CD14-positive monocyte (primary cell): ENCODE results near the gene CELSR1. TPM values are rescaled to one million over a fixed set of nuclear protein-coding genes. Genes with fewer than 3 reads are reported as not detected.

ENCODE experiments used
- DNase-seq, 3 donors: peaks; one replicate each; pipeline ENCODE4 v3.0.0-alpha.2; 2011 to 2022
- H2AFZ ChIP-seq: 2 replicates; pipeline ENCODE4 v1.6.0; 2012; ENCODE audit warnings: mild to moderate bottlenecking, low read depth, low read length, inconsistent platforms; ENCODE audit not compliant: insufficient read depth, poor library complexity, severe bottlenecking
- H3K27ac ChIP-seq, 2 donors: 1 replicate in 1 of 2; 2 replicates in 1 of 2; pipeline ENCODE4 v1.5.1; 2012 to 2013; ENCODE audit warnings: low read length in 2 of 2, control low read depth in 1 of 2, inconsistent platforms in 1 of 2, low read depth in 1 of 2, mild to moderate bottlenecking in 1 of 2
- H3K27me3 ChIP-seq, 2 donors: one replicate each; pipeline versions ENCODE4 v1.6.0 to v1.6.1; 2011 to 2013; ENCODE audit warnings: low read length in 2 of 2; ENCODE audit not compliant: control insufficient read depth in 2 of 2, insufficient read depth in 2 of 2
- H3K36me3 ChIP-seq, 2 donors: replicated peaks in 1 of 2; 1 replicate in 1 of 2; 2 replicates in 1 of 2; pipeline versions ENCODE4 v1.5.1 to v1.6.1; 2012 to 2013; ENCODE audit warnings: low read length in 2 of 2, control low read depth in 1 of 2, inconsistent platforms in 1 of 2, mild to moderate bottlenecking in 1 of 2; ENCODE audit not compliant: insufficient read depth in 2 of 2, control insufficient read depth in 1 of 2
- H3K4me1 ChIP-seq, 2 donors: 1 replicate in 1 of 2; 2 replicates in 1 of 2; pipeline versions ENCODE4 v1.5.1 to v1.6.1; 2012 to 2013; ENCODE audit warnings: low read length in 2 of 2, control low read depth in 1 of 2, inconsistent platforms in 1 of 2, mild to moderate bottlenecking in 1 of 2, moderate library complexity in 1 of 2; ENCODE audit not compliant: insufficient read depth in 2 of 2, control insufficient read depth in 1 of 2
- H3K4me2 ChIP-seq: replicated peaks from 2 replicates; pipeline ENCODE3; 2012; ENCODE audit warnings: low read length, moderate library complexity, mild to moderate bottlenecking; ENCODE audit not compliant: poor library complexity, severe bottlenecking; ENCODE audit errors: extremely low read depth
- H3K4me3 ChIP-seq, 3 experiments: fragments of 200-600 bp in 1 of 3; sonication (generic) in 1 of 3; replicated peaks in 1 of 3; 1 replicate in 2 of 3; 2 replicates in 1 of 3; pipeline ENCODE4 v1.5.1; 2011 to 2013; ENCODE audit warnings: low read length in 3 of 3, mild to moderate bottlenecking in 3 of 3, control low read depth in 2 of 3, low read depth in 2 of 3, inconsistent platforms in 1 of 3, moderate library complexity in 1 of 3
- H3K79me2 ChIP-seq: 2 replicates; pipeline ENCODE4 v1.6.0; 2012; ENCODE audit warnings: mild to moderate bottlenecking, control low read depth, inconsistent platforms, low read length, moderate library complexity; ENCODE audit not compliant: insufficient read depth
- H3K9ac ChIP-seq: 2 replicates; pipeline ENCODE4 v1.6.0; 2017; ENCODE audit warnings: low read length, mild to moderate bottlenecking; ENCODE audit not compliant: insufficient read depth, poor library complexity, severe bottlenecking
- H3K9me3 ChIP-seq, 2 donors: replicated peaks in 1 of 2; 1 replicate in 1 of 2; 2 replicates in 1 of 2; pipeline versions ENCODE4 v1.5.1 to v1.6.1; 2012 to 2013; ENCODE audit warnings: low read length in 2 of 2, control low read depth in 1 of 2; ENCODE audit not compliant: control insufficient read depth in 1 of 2, insufficient read depth in 1 of 2
- H4K20me1 ChIP-seq: 2 replicates; pipeline ENCODE4 v1.6.0; 2012; ENCODE audit warnings: mild to moderate bottlenecking, low read length, control low read depth, moderate library complexity; ENCODE audit not compliant: insufficient read depth
- H3K27ac Mint-ChIP-seq, 7 donors: one replicate each; pipeline ENCODE4 v1.8.0; 2020; ENCODE audit warnings: mild to moderate bottlenecking in 7 of 7, mixed read lengths in 7 of 7, moderate library complexity in 6 of 7, inconsistent platforms in 2 of 7
- H3K27me3 Mint-ChIP-seq, 3 donors: one replicate each; pipeline ENCODE4 v1.8.0; 2021 to 2022; ENCODE audit warnings: low read depth in 3 of 3, mild to moderate bottlenecking in 3 of 3, mixed read lengths in 3 of 3, moderate library complexity in 3 of 3, inconsistent platforms in 1 of 3
- H3K36me3 Mint-ChIP-seq, 2 donors: one replicate each; pipeline ENCODE4 v1.8.0; 2020; ENCODE audit warnings: mixed read lengths in 2 of 2, inconsistent platforms in 1 of 2, mild to moderate bottlenecking in 1 of 2
- H3K4me1 Mint-ChIP-seq: one replicate; pipeline ENCODE4 v1.8.0; 2020; ENCODE audit warnings: mild to moderate bottlenecking, mixed read lengths
- H3K4me3 Mint-ChIP-seq, 2 donors: one replicate each; pipeline ENCODE4 v1.8.0; 2020; ENCODE audit warnings: mild to moderate bottlenecking in 2 of 2, mixed read lengths in 2 of 2, moderate library complexity in 1 of 2
- H3K9me3 Mint-ChIP-seq, 7 donors: one replicate each; pipeline ENCODE4 v1.8.0; 2020 to 2022; ENCODE audit warnings: mixed read lengths in 7 of 7, mild to moderate bottlenecking in 6 of 7, moderate library complexity in 6 of 7, inconsistent platforms in 2 of 7
- WGBS: methylation state at CpG from one replicate; pipeline ENCODE4 v1.1.5; 2013; ENCODE audit warnings: missing lambda C conversion rate; ENCODE audit not compliant: insufficient coverage; 5-methylcytosine and 5-hydroxymethylcytosine counted together
- intact Hi-C, 2 donors: fragments of 100-400 bp; cut with micrococcal nuclease; formaldehyde crosslinking; loops; one replicate each; pipeline versions ENCODE4 v1.15.0 to v1.15.1; 2023
- polyA plus RNA-seq, 3 donors: library from polyadenylated mRNA; depleted of rRNA in 1 of 3; unstranded in 2 of 3; stranded (reverse) in 1 of 3; fragments of 300-500 nt in 2 of 3; fragments of >200 nt in 1 of 3; fragmentation: Illumina TruSeq in 2 of 3; gene quantifications; 1 replicate in 2 of 3; 2 replicates in 1 of 3; pipeline ENCODE4 v1.2.3, GENCODE V29; 2012 to 2021
- TF ChIP-seq, protein P1 (sequence below): fragments of 200-600 bp; IDR thresholded peaks from one replicate; pipeline ENCODE4 v1.8.0; 2022; ENCODE audit warnings: antibody characterized with exemption, mild to moderate bottlenecking

Gene CELSR1
- polyA plus RNA-seq, 3 donors: 0.16 TPM; not detected in 2

- no peak overlapping the region for H3K4me3 ChIP-seq
- no peak overlapping the region for H3K4me3 Mint-ChIP-seq
- no peaks in the 10 kb centered on the region for H3K36me3 ChIP-seq
- 88% methylated on average over 18 of the region's 22 CpGs for WGBS
- H3K9me3 ChIP-seq: no peaks in the 10 kb centered on the region
- TF ChIP-seq, protein P1, sequence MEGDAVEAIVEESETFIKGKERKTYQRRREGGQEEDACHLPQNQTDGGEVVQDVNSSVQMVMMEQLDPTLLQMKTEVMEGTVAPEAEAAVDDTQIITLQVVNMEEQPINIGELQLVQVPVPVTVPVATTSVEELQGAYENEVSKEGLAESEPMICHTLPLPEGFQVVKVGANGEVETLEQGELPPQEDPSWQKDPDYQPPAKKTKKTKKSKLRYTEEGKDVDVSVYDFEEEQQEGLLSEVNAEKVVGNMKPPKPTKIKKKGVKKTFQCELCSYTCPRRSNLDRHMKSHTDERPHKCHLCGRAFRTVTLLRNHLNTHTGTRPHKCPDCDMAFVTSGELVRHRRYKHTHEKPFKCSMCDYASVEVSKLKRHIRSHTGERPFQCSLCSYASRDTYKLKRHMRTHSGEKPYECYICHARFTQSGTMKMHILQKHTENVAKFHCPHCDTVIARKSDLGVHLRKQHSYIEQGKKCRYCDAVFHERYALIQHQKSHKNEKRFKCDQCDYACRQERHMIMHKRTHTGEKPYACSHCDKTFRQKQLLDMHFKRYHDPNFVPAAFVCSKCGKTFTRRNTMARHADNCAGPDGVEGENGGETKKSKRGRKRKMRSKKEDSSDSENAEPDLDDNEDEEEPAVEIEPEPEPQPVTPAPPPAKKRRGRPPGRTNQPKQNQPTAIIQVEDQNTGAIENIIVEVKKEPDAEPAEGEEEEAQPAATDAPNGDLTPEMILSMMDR: no peak
- peaks cover 22% of the 10 kb centered on the region for H3K4me1 Mint-ChIP-seq
- H4K20me1 ChIP-seq: no peaks in the 10 kb centered on the region
- H3K4me2 ChIP-seq: no peak overlapping the region
- H3K36me3 Mint-ChIP-seq: no peaks in the 10 kb centered on the region
- H3K9ac ChIP-seq: no peak overlapping the region
- intact Hi-C loops: no loop called here
- no peak for DNase-seq
- peaks cover 0 to 3% (median 0%) of the 10 kb centered on the region in 7 donors for H3K9me3 Mint-ChIP-seq
- no peaks in the 10 kb centered on the region for H3K79me2 ChIP-seq
- no peak overlapping the region for H3K27ac ChIP-seq
- peaks cover 16 to 20% of the 10 kb centered on the region in 2 donors for H3K4me1 ChIP-seq
- H3K27me3 ChIP-seq: no peaks in the 10 kb centered on the region
- H3K27me3 Mint-ChIP-seq: peaks cover 0 to 4% (median 3%) of the 10 kb centered on the region in 3 donors
- no peak overlapping the region for H2AFZ ChIP-seq
- H3K27ac Mint-ChIP-seq: no peak overlapping the region
These were observed 11.8 kb downstream of the CELSR1 start for GRCh38 chr22:46525389-46526243.

DNA sequence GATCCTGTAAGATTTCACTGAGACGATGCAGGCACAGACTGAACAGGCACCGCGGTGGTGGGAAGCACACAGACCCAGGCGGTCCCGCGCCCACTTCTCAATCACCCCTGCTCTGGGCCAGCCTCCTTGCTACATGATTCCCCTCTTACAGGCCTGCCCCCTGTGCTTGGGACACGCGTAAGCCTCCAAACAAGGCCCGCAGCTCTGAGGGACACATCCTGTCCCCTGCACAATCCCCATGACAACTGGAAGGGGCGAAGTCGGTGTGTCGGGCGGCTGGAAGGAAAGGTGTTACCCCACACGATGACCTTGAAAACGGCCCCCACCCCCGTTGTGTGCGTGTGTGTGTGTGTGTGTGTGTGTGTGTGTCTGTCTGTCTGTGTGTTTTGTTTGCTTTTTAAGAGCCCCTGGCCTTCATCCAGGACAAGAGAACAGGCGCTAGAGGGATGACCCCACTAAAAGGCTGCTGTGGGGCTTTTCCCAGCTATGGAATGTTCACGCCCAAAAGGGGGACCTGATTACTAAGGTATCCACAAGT, 13.1 kb downstream of the CELSR1 start:
- TF ChIP-seq, protein P1: no peak
- intact Hi-C loops: no loop called here
- peaks cover 0 to 4% (median 3%) of the 10 kb centered on the region in 3 donors for H3K27me3 Mint-ChIP-seq
- no peak overlapping the region for H3K27ac Mint-ChIP-seq
- peaks cover 16 to 20% of the 10 kb centered on the region in 2 donors for H3K4me1 ChIP-seq
- no peaks in the 10 kb centered on the region for H3K36me3 Mint-ChIP-seq
- H3K27ac ChIP-seq: no peak overlapping the region
- H3K9me3 ChIP-seq: no peaks in the 10 kb centered on the region
- WGBS: 93% methylated on average over 12 of the region's 19 CpGs
- H3K4me1 Mint-ChIP-seq: peaks cover 22% of the 10 kb centered on the region
- H3K36me3 ChIP-seq: no peaks in the 10 kb centered on the region
- H3K4me3 Mint-ChIP-seq: no peak overlapping the region
- H2AFZ ChIP-seq: no peak overlapping the region
- H3K27me3 ChIP-seq: no peaks in the 10 kb centered on the region
- H3K9me3 Mint-ChIP-seq: peaks cover 0 to 3% (median 0%) of the 10 kb centered on the region in 7 donors
- no peaks in the 10 kb centered on the region for H4K20me1 ChIP-seq
- no peak overlapping the region for H3K9ac ChIP-seq
- H3K4me2 ChIP-seq: no peak overlapping the region
- H3K4me3 ChIP-seq: no peak overlapping the region
- H3K79me2 ChIP-seq: no peaks in the 10 kb centered on the region
- DNase-seq: no peak
